ENCODE results near the gene PLIN5. TPM values are rescaled to one million over a fixed set of nuclear protein-coding genes. Genes with fewer than 3 reads are reported as not detected.

The PLIN5 gene
- total RNA-seq, 1 experiment from 2014 or later: 3.9 TPM

- no peak overlapping the region for H3K4me3 Mint-ChIP-seq
Measured at GRCh38 chr19:4552525-4552819, 17.4 kb upstream of the PLIN5 start.

More at GRCh38 chr19:4552525-4552819, 17.4 kb upstream of the PLIN5 start:
- Histone ChIP-seq H3K56ac (ENCODE audit: insufficient read length, low read depth, low read length) (no peak overlapping the region), H2AK5ac (ENCODE audit: insufficient read length, low read length) (no peak overlapping the region), H2BK120ac (ENCODE audit: low read depth, low read length, poor library complexity, severe bottlenecking) (no peak overlapping the region), H4K8ac (replicated peaks; ENCODE audit: insufficient read length, low read depth, low read length) (no peak overlapping the region), H3K27ac (ENCODE audit: insufficient read length, low read depth, low read length) (no peak overlapping the region), H4K91ac (ENCODE audit: insufficient read length, low read depth, low read length) (no peak overlapping the region), H3K79me1 (ENCODE audit: insufficient read depth, low read depth, low read length, poor library complexity, severe bottlenecking) (no peaks in the 10 kb centered on the region), H3K4me2 (ENCODE audit: insufficient read depth, insufficient read length, low read length) (no peak overlapping the region), H4K20me1 (ENCODE audit: control insufficient read depth, insufficient read depth, insufficient read length) (peaks cover 9% of the 10 kb centered on the region), H3K14ac (ENCODE audit: insufficient read depth, low read length) (no peak overlapping the region), H3K9me3 (ENCODE audit: control insufficient read depth, low read depth, low read length) (no peaks in the 10 kb centered on the region), H3K4me1 (ENCODE audit: insufficient read depth, low read length) (no peaks in the 10 kb centered on the region; the same call in 1 of the 2 replicates), H3K79me2 (ENCODE audit: insufficient read depth, low read length) (no peaks in the 10 kb centered on the region), H3K23ac (ENCODE audit: insufficient read length, low read depth, low read length) (no peak overlapping the region), H2BK15ac (ENCODE audit: low read depth, low read length) (no peak overlapping the region), H2BK5ac (ENCODE audit: insufficient read length, low read length) (no peak overlapping the region), H3K4ac (ENCODE audit: low read depth, low read length) (no peak overlapping the region), H3K9ac (ENCODE audit: extremely low read depth, insufficient read length, low read length) (no peak overlapping the region), H3T11ph (ENCODE audit: low read length) (no peak overlapping the region), H2BK20ac (ENCODE audit: low read depth, low read length, poor library complexity, severe bottlenecking) (no peak overlapping the region), H3K27me3 (ENCODE audit: insufficient read depth, low read length) (no peaks in the 10 kb centered on the region), H2BK12ac (ENCODE audit: insufficient read length, low read depth, low read length) (no peak overlapping the region), H2AFZ (ENCODE audit: low read length) (no peak overlapping the region), H3K18ac (ENCODE audit: insufficient read length, low read depth, low read length) (no peak overlapping the region), H3K23me2 (ENCODE audit: insufficient read length, low read depth, low read length, poor library complexity, severe bottlenecking) (no peaks in the 10 kb centered on the region), H4K5ac (ENCODE audit: insufficient read length, low read depth, low read length) (no peak overlapping the region)
- Mint-ChIP-seq H3K27ac (no peak overlapping the region), H3K4me1 (peaks cover 8 to 14% of the 10 kb centered on the region in 2 experiments), H3K27me3 (ENCODE audit: low read depth) (peaks cover 2% of the 10 kb centered on the region), H3K36me3 (ENCODE audit: insufficient read depth in 1 of 3, low read depth in 3 of 3) (peaks cover 38 to 80% (median 63%) of the 10 kb centered on the region in 3 experiments), H3K9me3 (no peaks in the 10 kb centered on the region; a peak in 1 of 5 replicates)
- WGBS (ENCODE audit: extremely low coverage, insufficient read length, low lambda C conversion rate): no CpG with 5 or more reads among the region's 18 CpGs
- no peak for TF ChIP-seq CTCF (conservative IDR thresholded peaks at IDR 0.05)
- no peak for DNase-seq
